CD14-positive monocyte (primary cell): ENCODE results near the gene HOGA1. TPM values are rescaled to one million over a fixed set of nuclear protein-coding genes. Genes with fewer than 3 reads are reported as not detected.

Experiments used
- DNase-seq, 3 donors: peaks; one replicate each; pipeline ENCODE4 v3.0.0-alpha.2; 2011 to 2022
- H2AFZ ChIP-seq: 2 replicates; pipeline ENCODE4 v1.6.0; 2012; ENCODE audit warnings: mild to moderate bottlenecking, low read depth, low read length, inconsistent platforms; ENCODE audit not compliant: insufficient read depth, poor library complexity, severe bottlenecking
- H3K27ac ChIP-seq, 2 donors: 1 replicate in 1 of 2; 2 replicates in 1 of 2; pipeline ENCODE4 v1.5.1; 2012 to 2013; ENCODE audit warnings: low read length in 2 of 2, control low read depth in 1 of 2, inconsistent platforms in 1 of 2, low read depth in 1 of 2, mild to moderate bottlenecking in 1 of 2
- H3K27me3 ChIP-seq, 2 donors: one replicate each; pipeline versions ENCODE4 v1.6.0 to v1.6.1; 2011 to 2013; ENCODE audit warnings: low read length in 2 of 2; ENCODE audit not compliant: control insufficient read depth in 2 of 2, insufficient read depth in 2 of 2
- H3K36me3 ChIP-seq, 2 donors: replicated peaks in 1 of 2; 1 replicate in 1 of 2; 2 replicates in 1 of 2; pipeline versions ENCODE4 v1.5.1 to v1.6.1; 2012 to 2013; ENCODE audit warnings: low read length in 2 of 2, control low read depth in 1 of 2, inconsistent platforms in 1 of 2, mild to moderate bottlenecking in 1 of 2; ENCODE audit not compliant: insufficient read depth in 2 of 2, control insufficient read depth in 1 of 2
- H3K4me1 ChIP-seq, 2 donors: 1 replicate in 1 of 2; 2 replicates in 1 of 2; pipeline versions ENCODE4 v1.5.1 to v1.6.1; 2012 to 2013; ENCODE audit warnings: low read length in 2 of 2, control low read depth in 1 of 2, inconsistent platforms in 1 of 2, mild to moderate bottlenecking in 1 of 2, moderate library complexity in 1 of 2; ENCODE audit not compliant: insufficient read depth in 2 of 2, control insufficient read depth in 1 of 2
- H3K4me2 ChIP-seq: replicated peaks from 2 replicates; pipeline ENCODE3; 2012; ENCODE audit warnings: low read length, moderate library complexity, mild to moderate bottlenecking; ENCODE audit not compliant: poor library complexity, severe bottlenecking; ENCODE audit errors: extremely low read depth
- H3K4me3 ChIP-seq, 3 experiments: fragments of 200-600 bp in 1 of 3; sonication (generic) in 1 of 3; replicated peaks in 1 of 3; 1 replicate in 2 of 3; 2 replicates in 1 of 3; pipeline ENCODE4 v1.5.1; 2011 to 2013; ENCODE audit warnings: low read length in 3 of 3, mild to moderate bottlenecking in 3 of 3, control low read depth in 2 of 3, low read depth in 2 of 3, inconsistent platforms in 1 of 3, moderate library complexity in 1 of 3
- H3K79me2 ChIP-seq: 2 replicates; pipeline ENCODE4 v1.6.0; 2012; ENCODE audit warnings: mild to moderate bottlenecking, control low read depth, inconsistent platforms, low read length, moderate library complexity; ENCODE audit not compliant: insufficient read depth
- H3K9ac ChIP-seq: 2 replicates; pipeline ENCODE4 v1.6.0; 2017; ENCODE audit warnings: low read length, mild to moderate bottlenecking; ENCODE audit not compliant: insufficient read depth, poor library complexity, severe bottlenecking
- H3K9me3 ChIP-seq, 2 donors: replicated peaks in 1 of 2; 1 replicate in 1 of 2; 2 replicates in 1 of 2; pipeline versions ENCODE4 v1.5.1 to v1.6.1; 2012 to 2013; ENCODE audit warnings: low read length in 2 of 2, control low read depth in 1 of 2; ENCODE audit not compliant: control insufficient read depth in 1 of 2, insufficient read depth in 1 of 2
- H4K20me1 ChIP-seq: 2 replicates; pipeline ENCODE4 v1.6.0; 2012; ENCODE audit warnings: mild to moderate bottlenecking, low read length, control low read depth, moderate library complexity; ENCODE audit not compliant: insufficient read depth
- H3K27ac Mint-ChIP-seq, 7 donors: one replicate each; pipeline ENCODE4 v1.8.0; 2020; ENCODE audit warnings: mild to moderate bottlenecking in 7 of 7, mixed read lengths in 7 of 7, moderate library complexity in 6 of 7, inconsistent platforms in 2 of 7
- H3K27me3 Mint-ChIP-seq, 3 donors: one replicate each; pipeline ENCODE4 v1.8.0; 2021 to 2022; ENCODE audit warnings: low read depth in 3 of 3, mild to moderate bottlenecking in 3 of 3, mixed read lengths in 3 of 3, moderate library complexity in 3 of 3, inconsistent platforms in 1 of 3
- H3K36me3 Mint-ChIP-seq, 2 donors: one replicate each; pipeline ENCODE4 v1.8.0; 2020; ENCODE audit warnings: mixed read lengths in 2 of 2, inconsistent platforms in 1 of 2, mild to moderate bottlenecking in 1 of 2
- H3K4me1 Mint-ChIP-seq: one replicate; pipeline ENCODE4 v1.8.0; 2020; ENCODE audit warnings: mild to moderate bottlenecking, mixed read lengths
- H3K4me3 Mint-ChIP-seq, 2 donors: one replicate each; pipeline ENCODE4 v1.8.0; 2020; ENCODE audit warnings: mild to moderate bottlenecking in 2 of 2, mixed read lengths in 2 of 2, moderate library complexity in 1 of 2
- H3K9me3 Mint-ChIP-seq, 7 donors: one replicate each; pipeline ENCODE4 v1.8.0; 2020 to 2022; ENCODE audit warnings: mixed read lengths in 7 of 7, mild to moderate bottlenecking in 6 of 7, moderate library complexity in 6 of 7, inconsistent platforms in 2 of 7
- WGBS: methylation state at CpG from one replicate; pipeline ENCODE4 v1.1.5; 2013; ENCODE audit warnings: missing lambda C conversion rate; ENCODE audit not compliant: insufficient coverage; 5-methylcytosine and 5-hydroxymethylcytosine counted together
- intact Hi-C, 2 donors: fragments of 100-400 bp; cut with micrococcal nuclease; formaldehyde crosslinking; loops; one replicate each; pipeline versions ENCODE4 v1.15.0 to v1.15.1; 2023
- polyA plus RNA-seq, 3 donors: library from polyadenylated mRNA; depleted of rRNA in 1 of 3; unstranded in 2 of 3; stranded (reverse) in 1 of 3; fragments of 300-500 nt in 2 of 3; fragments of >200 nt in 1 of 3; fragmentation: Illumina TruSeq in 2 of 3; gene quantifications; 1 replicate in 2 of 3; 2 replicates in 1 of 3; pipeline ENCODE4 v1.2.3, GENCODE V29; 2012 to 2021
- TF ChIP-seq, protein P1 (sequence below): fragments of 200-600 bp; IDR thresholded peaks from one replicate; pipeline ENCODE4 v1.8.0; 2022; ENCODE audit warnings: antibody characterized with exemption, mild to moderate bottlenecking

The HOGA1 gene
- polyA plus RNA-seq, 3 donors: not detected

DNA sequence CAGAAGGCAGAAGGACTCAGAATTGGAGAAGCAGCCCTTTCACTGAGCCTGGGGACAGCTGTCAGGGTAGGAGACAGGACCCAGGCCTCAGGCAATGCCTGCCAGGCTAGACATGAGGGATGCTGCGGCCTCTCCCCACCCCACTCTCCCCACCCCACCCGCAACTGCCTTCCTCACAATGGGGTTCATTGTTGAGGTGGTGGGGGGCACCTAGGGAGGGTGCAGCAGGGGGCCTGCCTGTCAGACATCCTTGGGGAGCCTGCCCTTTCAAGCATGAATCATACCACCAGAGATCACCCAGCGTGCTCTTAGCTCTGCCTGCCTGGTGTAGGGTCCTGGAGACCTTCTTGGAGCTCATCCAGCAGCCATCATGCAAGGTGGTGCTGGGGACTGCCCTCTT, 5.3 kb downstream of the HOGA1 start, which contains the start of gene C10orf62:
C10orf62 (plus strand) TSS at position 243 of the 400 bp plus-strand sequence. CDS start 177 bp downstream, outside the sequence.
- H3K4me1 ChIP-seq: no peaks in the 10 kb centered on the region
- DNase-seq: no peak
- peak within 1 kb of the TSS in 3 of 7 donors; percentile 1 to 50 (median 50) for H3K27ac Mint-ChIP-seq
- no peaks in the 10 kb centered on the region for H3K36me3 Mint-ChIP-seq
- no peaks in the 10 kb centered on the region for H3K27me3 ChIP-seq
- H3K4me3 ChIP-seq: no peak within 1 kb of the TSS
- H3K9me3 ChIP-seq: no peaks in the 10 kb centered on the region
- H3K9ac ChIP-seq: no peak within 1 kb of the TSS
- no peak within 1 kb of the TSS for H3K4me2 ChIP-seq
- no CpG with 5 or more reads among the region's 3 CpGs for WGBS
- intact Hi-C loops: loop anchor here in 1 of 2 donors (5.0 kb wide), 1 partner anchor 617 kb away; no protein-coding TSS in a partner anchor
- H3K27ac ChIP-seq: no peak within 1 kb of the TSS
- H2AFZ ChIP-seq: no peak within 1 kb of the TSS
- H3K9me3 Mint-ChIP-seq: no peaks in the 10 kb centered on the region
- no peak within 1 kb of the TSS for H3K4me3 Mint-ChIP-seq
- no peaks in the 10 kb centered on the region for H3K36me3 ChIP-seq
- no peaks in the 10 kb centered on the region for H4K20me1 ChIP-seq
- H3K79me2 ChIP-seq: no peaks in the 10 kb centered on the region
- H3K4me1 Mint-ChIP-seq: no peaks in the 10 kb centered on the region
- H3K27me3 Mint-ChIP-seq: peaks cover 0 to 2% (median 2%) of the 10 kb centered on the region in 3 donors
- TF ChIP-seq, protein P1, sequence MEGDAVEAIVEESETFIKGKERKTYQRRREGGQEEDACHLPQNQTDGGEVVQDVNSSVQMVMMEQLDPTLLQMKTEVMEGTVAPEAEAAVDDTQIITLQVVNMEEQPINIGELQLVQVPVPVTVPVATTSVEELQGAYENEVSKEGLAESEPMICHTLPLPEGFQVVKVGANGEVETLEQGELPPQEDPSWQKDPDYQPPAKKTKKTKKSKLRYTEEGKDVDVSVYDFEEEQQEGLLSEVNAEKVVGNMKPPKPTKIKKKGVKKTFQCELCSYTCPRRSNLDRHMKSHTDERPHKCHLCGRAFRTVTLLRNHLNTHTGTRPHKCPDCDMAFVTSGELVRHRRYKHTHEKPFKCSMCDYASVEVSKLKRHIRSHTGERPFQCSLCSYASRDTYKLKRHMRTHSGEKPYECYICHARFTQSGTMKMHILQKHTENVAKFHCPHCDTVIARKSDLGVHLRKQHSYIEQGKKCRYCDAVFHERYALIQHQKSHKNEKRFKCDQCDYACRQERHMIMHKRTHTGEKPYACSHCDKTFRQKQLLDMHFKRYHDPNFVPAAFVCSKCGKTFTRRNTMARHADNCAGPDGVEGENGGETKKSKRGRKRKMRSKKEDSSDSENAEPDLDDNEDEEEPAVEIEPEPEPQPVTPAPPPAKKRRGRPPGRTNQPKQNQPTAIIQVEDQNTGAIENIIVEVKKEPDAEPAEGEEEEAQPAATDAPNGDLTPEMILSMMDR: no peak

DNA sequence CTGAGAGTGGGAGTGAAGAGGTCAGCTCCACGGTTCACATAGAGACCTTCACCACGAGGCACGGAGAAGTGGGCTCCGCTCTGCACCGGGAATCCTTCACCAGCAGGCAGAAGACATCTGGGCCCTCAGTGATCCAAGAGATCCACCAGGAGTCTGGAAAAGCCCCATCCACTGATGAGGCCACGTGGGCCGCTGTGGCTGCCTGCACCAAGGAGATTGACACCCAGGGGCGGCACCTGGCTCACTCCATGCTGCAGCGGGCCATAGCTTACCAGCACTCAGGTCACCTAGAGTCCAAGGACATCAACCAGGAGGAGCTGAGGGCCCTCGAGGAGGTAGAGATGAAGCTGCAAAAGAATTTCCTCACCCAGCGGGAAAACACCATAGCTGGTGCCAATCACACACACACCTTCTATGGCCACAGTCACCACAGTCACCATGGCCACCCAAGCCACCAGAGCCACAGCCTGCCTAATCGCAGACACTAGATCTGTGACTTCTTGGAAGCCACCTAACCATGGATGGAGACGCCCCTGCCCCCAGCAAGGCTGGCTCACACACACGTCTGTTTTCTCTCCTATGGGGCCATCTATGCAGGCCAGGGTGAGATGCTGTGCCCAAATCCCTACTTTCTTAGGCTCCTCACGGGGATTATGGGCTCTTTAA, 6.0 kb downstream of the HOGA1 start:
- Histone ChIP-seq H3K9me3 (no peaks in the 10 kb centered on the region), H3K4me3 (no peak overlapping the region), H3K27ac (no peak overlapping the region), H4K20me1 (no peaks in the 10 kb centered on the region), H2AFZ (no peak overlapping the region), H3K4me2 (no peak overlapping the region), H3K9ac (no peak overlapping the region), H3K79me2 (no peaks in the 10 kb centered on the region), H3K27me3 (no peaks in the 10 kb centered on the region), H3K4me1 (no peaks in the 10 kb centered on the region), H3K36me3 (no peaks in the 10 kb centered on the region)
- TF ChIP-seq, protein P1: no peak
- 96% methylated on average over 14 of the region's 15 CpGs for WGBS
- Mint-ChIP-seq H3K9me3 (no peaks in the 10 kb centered on the region), H3K27me3 (peaks cover 0 to 2% (median 2%) of the 10 kb centered on the region in 3 donors), H3K4me3 (no peak overlapping the region), H3K4me1 (no peaks in the 10 kb centered on the region), H3K36me3 (no peaks in the 10 kb centered on the region), H3K27ac (peak overlapping the region in 3 of 7 donors; percentile 1 to 50 (median 50))
- no peak for DNase-seq
- intact Hi-C loops: no loop called here
